Measurements from ENCODE around the gene FGFRL1.

Gene FGFRL1

GRCh38 chr4:1055721-1056590 lies 44.5 kb downstream of the FGFRL1 start:
- no peak for DNase-seq

- no peak for DNase-seq
These were observed 45.4 kb downstream of the FGFRL1 start for GRCh38 chr4:1056671-1057402.

DNA sequence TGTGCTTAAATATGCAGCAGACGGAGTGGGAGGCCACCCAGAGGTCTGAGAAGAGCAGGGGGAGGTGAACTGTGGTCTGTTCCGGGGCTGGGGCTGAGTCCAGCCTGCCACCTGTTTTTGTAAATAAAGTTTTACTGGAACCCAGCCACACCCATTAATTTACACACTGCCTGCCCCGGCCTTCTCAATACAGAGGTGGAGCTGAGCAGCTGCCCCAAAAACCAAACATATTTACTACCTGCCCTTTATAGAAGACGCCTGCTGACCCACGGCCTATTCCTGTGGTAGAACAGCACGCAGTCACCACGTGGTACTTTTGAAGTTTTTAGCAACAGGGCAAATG lies 45.9 kb downstream of the FGFRL1 start:
- DNase-seq: no peak

- no peak for DNase-seq
These were observed 47.0 kb downstream of the FGFRL1 start for GRCh38 chr4:1058198-1058996.

- DNase-seq: no peak
These were observed 47.7 kb downstream of the FGFRL1 start for GRCh38 chr4:1058997-1059665.

GRCh38 chr4:1060121-1060520 lies 48.7 kb downstream of the FGFRL1 start:
- no peak for DNase-seq

- DNase-seq: no peak
These were observed 49.2 kb downstream of the FGFRL1 start for GRCh38 chr4:1060621-1061020.

GRCh38 chr4:1061056-1061700 lies 49.8 kb downstream of the FGFRL1 start:
- no peak for DNase-seq

GRCh38 chr4:1061760-1062159 lies 50.3 kb downstream of the FGFRL1 start:
- no peak for DNase-seq

- DNase-seq: no peak
These were observed 51.0 kb downstream of the FGFRL1 start for GRCh38 chr4:1062419-1062818.

- no peak for DNase-seq
These were observed 54.3 kb downstream of the FGFRL1 start for GRCh38 chr4:1065732-1066131.

DNA sequence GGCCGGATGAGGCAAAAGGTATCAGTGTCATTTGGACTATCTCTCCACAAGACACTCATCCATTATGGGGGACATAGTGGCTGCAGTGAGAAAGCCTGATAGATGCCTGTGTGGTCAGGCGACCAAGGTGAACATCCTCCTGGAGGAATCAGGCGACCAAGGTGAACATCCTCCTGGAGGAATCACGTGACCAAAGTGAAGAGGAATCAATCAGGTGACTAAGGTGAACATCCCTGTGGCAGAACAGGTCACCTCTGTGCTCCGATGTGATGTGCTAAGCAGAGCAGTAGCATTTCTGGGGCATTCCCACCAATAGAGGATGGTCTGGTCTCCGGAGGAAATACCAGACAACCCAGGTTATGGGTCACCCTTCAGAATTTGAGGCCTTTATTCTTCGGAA lies 58.0 kb downstream of the FGFRL1 start:
- no peak for DNase-seq

- DNase-seq: peak; percentile 40
These were observed 61.5 kb downstream of the FGFRL1 start for GRCh38 chr4:1072830-1073446.

DNA sequence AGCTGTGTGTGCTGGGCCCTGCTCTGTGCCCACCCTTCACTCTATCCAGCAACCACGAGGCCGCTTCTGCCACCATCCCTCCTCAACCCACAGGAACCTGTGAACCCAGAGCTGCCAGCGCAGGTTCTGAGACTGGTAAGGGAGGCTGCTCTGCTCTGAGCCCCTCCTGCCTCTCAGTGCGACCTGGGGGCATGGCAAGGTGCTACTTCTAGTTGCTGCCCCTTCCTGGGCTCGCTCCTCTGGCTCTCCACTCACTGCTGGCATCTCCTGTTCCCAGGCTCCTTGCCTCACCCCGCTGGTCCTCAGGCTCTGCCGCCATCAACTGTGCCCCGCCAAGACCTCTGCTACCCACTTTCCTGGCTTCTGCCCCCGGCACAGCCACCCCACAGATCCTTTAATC lies 62.7 kb downstream of the FGFRL1 start:
- no peak for DNase-seq

DNA sequence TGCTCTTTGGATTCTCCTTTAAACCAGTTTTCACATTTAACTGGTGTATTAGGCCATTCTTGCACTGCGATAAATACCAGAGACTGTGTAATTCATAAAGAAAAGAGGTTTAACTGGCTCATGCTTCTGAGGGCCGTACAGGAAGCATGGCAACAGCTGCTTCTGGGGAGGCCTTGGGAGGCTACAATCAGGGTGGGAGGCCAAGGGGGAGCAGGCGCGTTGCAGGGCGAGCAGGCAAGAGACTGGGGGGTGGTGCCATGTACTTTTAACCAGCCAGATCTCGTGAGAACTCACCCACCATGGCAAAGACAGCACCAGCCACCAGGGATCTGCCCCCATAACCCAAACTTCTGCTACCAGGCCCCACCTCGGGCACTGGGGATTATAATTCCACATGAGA lies 63.8 kb downstream of the FGFRL1 start:
- DNase-seq: no peak

DNA sequence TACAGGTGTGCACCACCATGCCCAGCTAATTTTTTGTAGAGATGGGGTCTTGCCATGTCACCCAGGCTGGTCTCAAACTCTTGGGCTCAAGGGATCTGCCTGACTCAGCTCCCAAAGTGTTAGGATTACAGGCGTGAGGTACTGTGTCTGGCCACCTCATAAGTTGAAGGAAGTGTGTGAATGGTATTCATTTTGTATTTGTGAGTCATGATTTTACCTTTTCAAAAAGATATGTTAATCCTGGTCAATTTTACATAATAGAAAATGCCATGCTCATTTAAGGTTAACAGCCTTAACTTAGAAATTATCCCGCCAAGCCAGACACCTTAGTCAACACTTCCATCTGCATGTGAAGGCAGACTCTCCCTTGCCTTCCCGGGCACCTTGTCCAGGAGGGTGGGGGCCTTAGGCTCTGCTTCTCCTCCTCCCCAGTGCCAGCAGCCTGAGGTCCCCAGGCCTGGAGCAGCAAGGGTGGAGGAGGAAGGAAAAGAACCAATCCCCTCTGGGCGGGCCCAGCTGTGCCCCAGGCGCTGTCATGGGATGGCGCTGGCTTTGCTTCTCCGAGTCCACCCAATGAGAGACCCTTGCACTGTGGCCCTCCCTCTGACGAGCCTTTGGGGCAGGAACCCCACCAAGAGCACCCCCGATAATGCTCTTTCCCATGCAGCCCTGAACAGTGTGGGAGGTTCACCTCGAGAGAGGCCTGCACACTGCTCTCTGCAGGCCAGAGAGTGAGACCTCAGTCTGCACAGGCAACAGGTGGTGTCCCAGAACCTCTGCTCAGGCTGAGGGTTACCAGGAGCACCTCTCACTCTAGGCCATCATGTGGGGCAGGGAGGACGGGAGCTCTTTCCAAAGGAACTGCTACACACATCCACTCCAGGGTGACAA lies 64.6 kb downstream of the FGFRL1 start:
- DNase-seq: no peak

Measured in NCI-H774 (cell line).